ENCODE data around the gene MAL.

- TF ChIP-seq CTCF (IDR thresholded peaks at IDR 0.05; ENCODE audit: low read depth, low read length) = no peak
- no peak for TF ChIP-seq POLR2A (IDR thresholded peaks at IDR 0.05; ENCODE audit: extremely low read depth, insufficient read length)
- no peak for TF ChIP-seq MAX (IDR thresholded peaks at IDR 0.05; ENCODE audit: low read depth, low read length)
These were observed 18.9 kb upstream of the MAL start for GRCh38 chr2:95006588-95006987.
